NCI-H748 treated with DMSO at 0.1 percent for 48 hours (cell line): ENCODE results near the gene SLC17A3.

ENCODE experiments used
- DNase-seq: peaks from one replicate; lab custom pipeline; 2025; lab: John Stamatoyannopoulos, UW

The SLC17A3 gene

DNA sequence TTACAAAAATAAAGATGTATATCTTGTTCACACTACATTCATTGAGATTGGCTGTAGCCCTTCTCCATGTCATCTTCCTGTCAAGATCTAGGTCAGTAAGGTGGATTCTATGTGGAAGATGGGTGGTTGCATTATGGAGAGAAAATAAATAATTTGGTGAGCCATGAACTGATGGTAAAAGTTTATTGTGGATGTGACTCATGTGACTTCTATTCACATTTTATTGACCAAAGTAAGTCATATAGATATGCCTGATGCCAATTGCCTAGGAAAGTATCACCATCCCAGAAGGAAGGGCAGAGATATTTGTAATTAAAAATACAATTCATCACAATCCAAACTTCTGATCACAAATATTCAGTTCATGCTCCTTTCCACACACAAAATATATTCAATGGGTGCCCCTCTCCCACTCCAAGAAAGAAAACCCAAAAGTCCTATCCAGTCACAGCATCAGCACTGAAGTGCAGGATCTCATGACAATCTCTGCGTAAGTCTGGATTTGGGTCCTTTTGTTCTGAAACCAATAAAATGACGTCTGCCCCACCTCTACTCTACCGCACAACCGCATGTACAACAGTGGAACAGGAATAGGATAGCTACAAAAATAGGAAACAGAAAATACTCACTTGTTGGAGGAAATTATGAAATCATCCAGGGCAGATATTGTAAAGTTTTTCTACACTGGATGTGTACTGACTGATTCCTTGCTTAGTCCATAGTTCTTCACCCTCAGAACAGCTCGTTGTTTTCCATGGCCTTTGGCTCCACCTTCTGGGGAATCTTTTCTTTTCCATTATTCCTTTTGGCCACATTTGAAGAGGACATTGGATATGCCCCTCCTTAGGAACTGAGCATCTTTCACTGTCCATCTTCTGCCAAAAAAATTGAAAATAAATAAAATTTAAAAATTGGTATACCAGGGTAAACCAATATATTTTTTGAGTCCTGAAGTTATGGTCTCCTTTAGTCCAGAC lies 16.1 kb upstream of the SLC17A3 start:
- peak; percentile 76 for DNase-seq

DNA sequence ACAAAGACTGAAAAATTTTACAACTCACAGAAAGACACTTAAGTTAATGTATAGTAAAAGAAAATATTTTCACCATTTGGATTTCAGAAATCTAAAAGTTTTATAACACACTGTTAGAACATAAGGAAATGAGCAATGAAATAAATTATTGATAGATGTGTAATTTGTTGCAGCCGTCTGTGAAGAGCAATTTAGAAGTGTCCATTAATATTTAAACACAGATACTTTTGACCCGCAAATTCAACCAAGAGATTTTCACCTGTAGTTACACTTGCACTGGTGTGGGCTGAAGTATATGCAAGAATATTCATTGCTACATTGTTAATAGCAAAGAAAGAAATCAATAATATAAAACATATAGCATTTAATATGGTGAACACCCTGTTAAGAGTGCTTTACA lies 14.6 kb upstream of the SLC17A3 start:
- DNase-seq: no peak

DNA sequence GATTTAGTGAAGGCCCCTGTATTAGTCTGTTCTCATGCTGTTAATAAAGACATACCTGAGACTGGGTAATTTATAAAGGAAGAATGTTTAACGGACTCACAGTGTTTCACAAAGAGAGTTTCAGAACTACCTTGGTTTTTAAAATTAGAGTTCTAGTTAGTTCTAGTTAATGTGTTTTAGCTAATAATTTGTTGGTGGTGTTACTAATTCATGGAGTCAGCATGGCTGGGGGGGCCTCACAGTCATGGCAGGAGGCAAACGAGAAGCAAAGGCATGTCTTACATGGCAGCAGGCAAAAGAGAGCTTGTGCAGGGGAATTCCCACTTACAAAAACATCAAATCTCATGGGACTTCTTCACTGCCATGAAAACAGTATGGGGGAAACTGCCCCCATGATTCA lies 12.0 kb upstream of the SLC17A3 start:
- DNase-seq: no peak

DNA sequence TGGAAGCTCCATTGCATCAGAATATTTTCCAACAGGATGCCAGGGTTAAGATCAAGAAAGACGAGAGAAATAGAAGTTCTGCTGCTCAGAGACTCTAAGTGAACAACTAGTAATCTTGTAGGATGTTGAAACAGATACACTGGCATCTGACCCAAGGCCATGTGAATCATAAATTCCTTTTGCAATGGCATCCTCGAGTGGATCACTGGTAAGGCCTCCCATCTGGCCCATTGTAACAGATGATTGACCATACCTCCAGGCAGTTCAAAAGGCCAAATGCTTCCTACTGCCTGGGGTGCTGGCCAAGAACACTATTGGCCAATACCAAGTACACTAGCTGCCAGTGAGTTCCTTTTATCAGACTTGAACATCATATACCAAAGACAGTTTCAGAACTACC lies 9.9 kb upstream of the SLC17A3 start:
- no peak for DNase-seq

DNA sequence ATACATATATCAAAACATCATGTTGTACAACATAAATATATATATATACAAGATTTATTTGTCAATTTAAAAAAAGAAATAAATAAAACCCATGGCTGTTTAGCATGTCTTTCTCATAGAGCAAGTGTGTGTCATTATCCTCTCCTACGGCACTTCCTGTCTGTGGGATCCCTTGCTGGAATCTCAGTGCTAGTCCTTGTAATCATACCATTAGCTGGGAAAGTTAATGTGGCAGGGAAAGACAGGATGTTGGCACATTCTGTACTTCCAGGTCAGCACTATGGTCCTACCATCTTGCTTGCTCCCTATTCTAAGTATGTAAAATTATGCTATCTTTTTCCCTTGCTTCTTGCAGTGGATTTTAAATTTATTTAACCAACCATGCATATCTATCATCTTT lies 9.5 kb upstream of the SLC17A3 start:
- DNase-seq: no peak

DNA sequence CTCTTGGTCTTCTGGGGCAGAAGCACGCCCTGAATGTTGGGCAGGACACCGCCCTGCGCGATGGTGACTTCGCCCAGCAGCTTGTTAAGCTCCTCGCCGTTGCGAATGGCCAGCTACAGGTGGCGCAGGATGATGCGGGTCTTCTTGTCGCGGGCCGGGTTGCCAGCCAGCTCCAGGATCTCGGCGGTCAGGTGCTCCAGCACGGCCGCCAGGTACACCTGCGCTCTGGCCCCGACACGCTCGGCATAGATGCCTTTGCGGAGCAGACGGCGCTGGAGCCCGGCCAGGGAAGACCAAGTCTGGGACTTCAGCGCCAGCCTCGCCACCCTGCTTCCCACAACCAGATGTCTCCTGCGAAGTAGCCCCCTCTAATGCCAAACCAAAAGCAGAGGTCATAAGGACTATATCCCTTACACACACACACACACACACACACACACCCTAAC lies 8.0 kb upstream of the SLC17A3 start:
- DNase-seq: no peak

DNA sequence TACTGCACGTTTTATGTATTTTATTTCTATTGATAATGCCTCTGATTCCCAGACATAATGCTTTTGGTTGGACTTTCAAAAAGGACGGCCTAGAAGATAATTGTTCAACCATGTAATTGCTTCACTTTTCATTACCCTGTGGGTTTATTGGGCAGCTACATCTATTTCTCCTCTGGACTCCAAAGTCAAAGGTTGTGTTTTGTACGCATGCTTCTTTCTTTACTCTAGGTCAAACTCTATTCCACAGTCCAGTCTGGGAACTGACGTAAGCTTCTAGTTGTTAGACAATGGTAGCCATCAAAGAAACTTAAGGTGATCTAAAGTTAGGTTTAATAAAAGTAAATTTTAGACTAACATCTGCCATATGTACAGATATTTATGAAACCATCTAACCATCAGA lies 6.6 kb upstream of the SLC17A3 start:
- DNase-seq: no peak

DNA sequence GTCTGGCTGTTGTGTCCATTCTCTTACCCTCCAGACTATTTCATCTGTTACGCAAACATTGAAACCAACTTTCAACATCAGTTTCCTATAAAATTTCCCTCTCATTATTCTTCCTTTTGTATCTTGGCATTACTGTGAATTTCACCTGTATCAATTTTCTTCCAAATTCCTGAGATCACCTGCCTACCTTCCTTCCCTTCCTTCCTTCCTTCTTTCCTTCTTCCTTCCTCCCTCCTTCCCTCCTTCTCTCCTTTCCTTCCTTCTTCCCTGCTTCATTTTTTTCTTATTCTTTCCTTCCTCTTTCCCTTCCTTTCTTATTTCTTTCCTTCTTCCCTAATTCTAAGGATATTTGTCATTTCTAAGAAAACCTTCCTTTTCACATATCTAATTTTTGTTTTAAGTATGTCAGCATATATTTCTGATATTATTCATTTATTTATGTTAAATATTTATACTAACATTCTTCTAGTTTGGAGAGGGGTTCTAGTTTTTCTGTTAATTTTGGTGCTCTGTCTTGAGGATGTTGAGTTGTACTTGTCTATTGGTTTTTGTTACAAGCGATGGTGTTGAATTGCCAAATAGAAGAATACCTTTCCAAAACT lies 4.8 kb upstream of the SLC17A3 start:
- no peak for DNase-seq

DNA sequence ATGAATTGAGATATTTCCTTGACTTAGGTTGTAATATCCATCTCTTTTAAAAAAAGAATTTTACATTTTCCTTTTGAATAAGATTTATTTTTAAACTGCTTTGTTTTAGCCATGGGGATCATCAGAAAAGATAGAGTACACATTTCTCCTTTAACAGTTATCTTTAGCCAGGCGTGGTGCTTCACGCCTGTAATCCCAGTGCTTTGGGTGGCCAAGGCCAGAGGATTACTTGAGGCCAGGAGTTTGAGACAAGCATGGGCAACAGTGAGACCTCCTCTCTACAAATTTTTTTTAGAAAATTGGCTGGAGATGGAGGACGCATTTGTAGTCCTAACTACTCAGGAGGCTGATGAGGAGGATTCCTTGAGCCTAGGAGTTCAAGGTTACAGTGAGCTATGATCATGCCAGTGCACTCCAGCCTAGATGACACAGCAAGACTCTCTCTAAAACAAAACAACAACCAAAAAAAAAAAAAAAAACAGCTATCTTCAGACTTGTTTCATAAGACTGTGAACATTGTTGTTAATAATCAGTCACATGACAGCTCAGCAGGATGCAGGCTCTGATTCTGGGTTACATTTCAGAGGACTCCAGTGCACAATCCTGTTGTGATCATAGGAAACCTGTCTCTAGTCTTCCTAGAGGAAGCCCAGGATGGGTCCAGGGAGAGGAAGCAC lies 2.0 kb upstream of the SLC17A3 start:
- no peak for DNase-seq

DNA sequence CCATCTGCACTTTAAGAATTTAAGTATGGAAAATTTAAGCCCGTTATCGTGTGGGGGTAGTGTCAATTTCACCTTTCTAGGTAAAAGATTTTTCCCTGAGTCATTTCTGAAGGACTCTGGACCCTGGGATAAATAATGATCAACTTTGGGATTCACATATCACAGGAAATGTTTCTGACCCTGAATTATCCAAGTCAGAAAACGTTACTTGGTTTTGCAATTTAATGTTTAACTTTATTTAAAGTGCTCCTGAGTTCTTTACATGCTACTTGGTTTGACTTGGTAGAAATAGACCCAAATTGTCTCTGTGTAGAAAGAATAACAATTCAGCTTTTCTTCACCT lies 1.5 kb upstream of the SLC17A3 start:
- no peak for DNase-seq

DNA sequence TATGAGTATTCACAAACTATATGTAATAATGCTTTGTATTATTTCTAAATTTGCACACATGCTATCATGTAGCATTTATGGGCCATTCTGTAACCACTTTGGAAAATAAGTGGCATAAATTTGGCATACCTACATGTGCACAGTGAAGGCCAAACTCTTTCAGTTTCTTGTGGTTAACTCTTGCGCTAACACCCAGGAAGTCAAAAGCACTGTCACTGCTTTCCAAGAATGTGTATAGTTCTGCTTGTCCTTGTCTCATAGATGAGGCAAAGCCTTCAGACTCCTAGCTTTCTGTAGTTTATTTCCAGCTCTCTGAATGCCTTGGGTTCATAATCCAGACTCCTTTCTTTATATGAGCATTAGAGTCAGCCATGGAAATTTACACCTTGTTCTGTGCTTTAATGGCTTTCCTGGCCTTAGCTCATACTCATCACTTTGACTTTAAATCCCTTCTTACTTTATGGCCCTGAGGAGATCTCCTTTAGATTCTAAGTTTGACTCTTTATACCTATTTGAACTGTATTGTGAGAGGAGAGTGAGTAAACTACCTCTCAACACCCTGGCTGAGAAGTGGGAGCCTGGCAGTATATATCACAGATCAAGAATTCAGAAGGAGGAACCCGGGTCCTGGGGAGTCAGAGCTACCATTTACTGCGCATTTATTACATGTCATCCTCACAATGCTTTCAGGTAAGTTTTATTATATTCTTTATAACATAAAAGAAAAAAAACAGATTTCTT lies 949 bp upstream of the SLC17A3 start:
- no peak for DNase-seq

DNA sequence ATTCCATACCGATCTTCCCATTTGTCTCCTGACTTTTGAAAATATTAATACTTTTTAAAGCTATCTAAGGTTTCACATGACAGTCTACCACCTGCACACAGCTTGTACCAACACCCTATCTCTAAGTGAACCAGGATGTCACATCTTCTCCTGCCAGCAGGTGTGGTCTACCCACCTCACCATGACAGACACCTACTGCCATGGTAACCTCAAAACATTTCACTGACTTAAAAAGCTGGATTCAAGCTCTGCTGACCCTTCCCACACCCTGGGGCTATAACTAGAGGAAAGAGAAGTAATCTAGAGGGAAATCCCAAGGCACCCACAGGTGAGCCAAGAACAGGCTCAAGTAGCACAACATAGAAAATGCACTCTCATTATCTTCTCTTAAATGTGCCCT lies 1.2 kb downstream of the SLC17A3 start:
- DNase-seq: no peak

DNA sequence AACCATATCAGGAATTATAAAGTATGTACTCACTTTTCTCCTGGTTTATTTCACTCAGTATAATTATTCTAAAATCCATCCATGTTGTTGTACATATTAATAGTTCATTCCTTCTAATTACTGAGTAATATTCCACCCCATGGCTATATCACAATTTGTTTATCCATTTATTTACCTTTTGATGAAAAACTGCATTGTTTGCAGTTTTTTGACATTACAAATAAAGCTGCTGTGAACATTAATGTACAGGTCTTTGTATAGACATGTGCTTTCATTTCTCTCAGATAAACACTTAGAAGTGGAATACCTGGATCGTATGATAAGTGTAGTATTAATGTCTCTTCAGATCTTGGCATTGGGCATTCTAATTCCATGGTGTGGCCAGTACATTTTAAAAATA lies 4.2 kb downstream of the SLC17A3 start:
- DNase-seq: no peak

DNA sequence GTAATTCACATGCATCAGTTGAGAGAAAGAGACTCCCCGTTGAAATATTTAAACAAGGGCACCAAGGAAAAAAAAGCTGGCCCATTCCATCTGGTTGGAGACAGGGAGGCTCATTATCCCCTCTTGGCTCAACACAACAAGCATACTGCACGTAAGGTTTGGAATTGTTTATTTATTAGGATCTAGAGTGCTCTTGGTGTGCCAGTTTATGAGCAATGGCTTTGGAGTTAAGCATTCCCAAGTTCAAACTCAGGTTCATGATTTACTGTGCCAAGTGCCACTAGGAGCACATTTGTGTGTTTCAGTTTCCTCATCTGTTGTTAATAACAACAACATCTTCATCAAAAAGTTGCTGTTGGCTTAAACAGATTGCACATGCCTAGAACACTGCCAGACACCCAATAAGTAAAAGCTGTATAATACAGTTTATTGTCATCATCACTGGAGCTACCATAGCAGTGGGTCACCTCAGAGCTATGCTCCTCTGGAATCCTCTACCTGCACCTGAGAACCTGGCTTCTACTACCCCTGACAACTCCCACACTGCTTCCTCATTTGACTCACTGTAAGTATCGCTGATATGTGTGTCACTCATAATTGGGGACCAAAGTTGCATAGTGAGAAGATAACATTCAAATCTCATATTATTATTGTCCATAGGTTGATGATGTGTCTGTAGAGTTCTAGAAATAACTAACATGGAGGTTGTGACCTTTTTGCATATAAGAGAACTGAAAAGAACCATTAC lies 5.4 kb downstream of the SLC17A3 start:
- no peak for DNase-seq

DNA sequence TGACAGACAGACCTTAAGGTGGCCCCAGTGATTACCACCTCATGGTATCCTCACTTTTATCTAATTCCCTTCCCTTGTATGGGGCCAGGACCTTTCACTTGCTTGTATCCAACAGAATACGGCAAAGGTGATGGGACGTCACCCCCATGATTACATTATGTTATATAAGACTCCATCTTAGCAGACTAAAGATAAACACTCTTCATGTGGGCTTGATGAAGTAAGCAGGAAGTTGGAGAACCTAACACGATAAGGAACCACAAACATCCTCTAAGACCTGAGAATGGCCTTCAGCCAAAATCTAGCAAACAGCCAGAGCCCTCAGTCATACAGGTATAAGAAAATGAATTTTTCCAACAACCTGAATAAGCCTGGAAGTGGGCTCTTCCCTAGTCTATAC lies 8.0 kb downstream of the SLC17A3 start:
- no peak for DNase-seq

DNA sequence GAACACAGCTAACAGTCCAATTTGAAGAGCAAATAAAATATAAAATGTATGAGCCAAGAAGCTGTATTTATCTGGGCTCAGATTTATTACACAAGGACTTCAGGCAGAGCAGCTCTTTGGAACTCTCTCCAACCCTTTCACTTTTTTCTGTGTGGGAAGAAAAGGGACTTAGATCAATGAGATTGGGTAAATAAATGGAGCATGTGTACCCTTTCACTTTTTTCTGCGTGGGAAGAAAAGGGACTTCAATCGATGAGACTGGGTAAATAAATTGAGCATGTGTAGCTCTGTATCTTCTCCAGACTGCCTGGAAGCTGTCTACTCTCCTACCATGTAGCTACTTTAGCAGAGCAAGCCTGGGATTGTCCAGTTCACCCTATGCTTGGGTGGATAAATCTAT lies 10.7 kb downstream of the SLC17A3 start:
- DNase-seq: no peak

DNA sequence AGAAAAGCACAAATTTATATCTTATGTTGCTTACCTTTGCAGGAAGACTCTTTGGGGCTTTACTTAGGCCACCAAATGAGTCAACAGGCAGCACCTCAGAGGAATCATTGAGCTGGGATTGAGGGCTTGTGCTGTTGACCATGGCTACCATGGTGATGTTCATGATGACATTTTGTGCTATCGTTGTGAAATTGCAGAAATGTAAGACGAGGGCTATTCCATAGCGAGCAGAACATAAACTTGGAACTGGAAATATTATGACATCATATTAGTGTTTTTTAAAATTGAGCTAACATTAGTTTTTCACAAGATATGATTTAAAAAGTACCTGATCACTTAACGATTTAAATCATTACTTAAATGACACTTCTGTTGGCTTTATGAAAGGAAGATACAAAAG lies 11.8 kb downstream of the SLC17A3 start:
- DNase-seq: no peak

DNA sequence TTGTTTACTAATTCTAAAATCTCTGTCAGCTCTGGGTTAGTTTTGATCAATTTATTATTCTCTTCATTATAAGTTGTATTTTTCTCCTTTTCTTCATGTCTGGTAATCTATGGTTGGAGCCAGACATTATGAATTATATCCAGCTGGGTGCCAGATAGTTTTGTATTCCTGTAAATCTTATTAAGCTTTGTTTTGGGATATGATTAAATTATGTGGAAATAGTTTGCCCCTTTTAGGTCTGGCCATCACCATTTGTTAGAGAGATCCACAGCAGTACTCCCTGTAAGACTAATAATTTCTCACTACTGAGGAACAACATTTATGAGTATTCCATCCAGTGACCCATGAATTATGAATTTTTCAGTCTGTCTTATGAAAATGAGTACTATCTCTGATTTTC lies 21.3 kb downstream of the SLC17A3 start:
- no peak for DNase-seq

DNA sequence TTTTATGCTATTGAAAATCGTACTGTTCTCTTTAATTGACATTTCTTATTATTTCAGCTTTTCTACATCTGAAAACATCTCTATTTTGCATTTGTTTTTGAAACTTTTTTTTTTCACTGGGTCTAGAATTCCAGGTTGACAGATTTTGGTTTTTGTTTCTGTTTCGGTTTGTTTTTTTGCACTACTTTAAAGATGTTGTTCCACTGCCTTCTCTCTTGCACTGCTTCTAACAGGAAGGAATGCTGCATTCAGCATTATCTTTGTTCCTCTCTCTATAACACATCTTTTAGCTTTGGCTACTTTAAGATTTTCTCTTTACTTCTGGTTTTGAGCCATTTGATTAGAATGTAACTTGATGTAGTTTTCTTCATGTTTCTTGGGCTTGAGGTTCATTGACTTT lies 22.1 kb downstream of the SLC17A3 start:
- no peak for DNase-seq

DNA sequence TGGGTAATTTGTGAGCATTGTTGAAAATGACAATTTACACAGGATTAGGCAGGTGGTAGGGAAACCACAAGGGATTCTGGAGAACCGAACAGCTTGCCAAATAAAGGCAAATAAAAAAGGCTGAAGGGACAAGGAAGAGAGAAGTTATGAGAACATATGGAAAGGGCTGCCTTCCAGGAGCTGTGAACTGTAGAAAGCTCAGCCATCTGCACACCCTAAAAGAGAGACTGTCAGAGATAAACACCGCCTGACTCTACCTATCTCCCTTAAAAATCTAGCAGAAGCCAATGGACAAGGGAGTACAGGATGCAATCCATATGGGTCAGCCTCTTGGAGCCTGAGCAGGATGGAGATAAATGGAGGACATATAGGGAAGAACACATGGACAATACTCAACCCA lies 29.5 kb downstream of the SLC17A3 start:
- no peak for DNase-seq

DNA sequence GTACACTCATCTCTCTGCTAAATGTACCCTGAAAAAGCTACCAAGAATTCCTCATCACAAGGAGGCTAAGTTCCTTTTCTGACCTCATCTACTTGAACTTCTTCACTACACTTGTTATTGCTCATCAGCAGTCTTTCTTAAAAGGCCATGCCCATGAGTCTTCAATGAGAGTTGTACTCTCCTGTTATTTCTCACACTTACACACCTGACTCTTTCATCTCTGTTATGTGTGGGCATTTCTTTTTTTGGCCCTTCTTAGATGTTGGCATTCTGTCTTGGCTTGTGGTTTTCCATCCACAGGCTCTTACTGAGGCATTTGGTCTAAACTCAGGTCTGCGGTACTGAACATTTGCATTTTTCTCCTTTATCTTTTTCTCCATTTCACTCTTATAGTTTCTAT lies 31.5 kb downstream of the SLC17A3 start:
- DNase-seq: no peak
